Ascending aorta (tissue), 2 donors: ENCODE results near the gene XYLT1. TPM values are rescaled to one million over a fixed set of nuclear protein-coding genes. Genes with fewer than 3 reads are reported as not detected.

Experiments
- DNase-seq, 2 donors: peaks; one replicate each; pipeline ENCODE4 v3.0.0-alpha.2; 2019; ENCODE audit warnings: low spot score in 2 of 2
- H3K27ac ChIP-seq, 2 donors: fragments of 200-600 bp; sonication (generic); one replicate each; pipeline ENCODE4 v1.5.1; 2016 to 2017; ENCODE audit warnings: mild to moderate bottlenecking in 1 of 2
- H3K27me3 ChIP-seq: fragments of 200-600 bp; sonication (generic); one replicate; pipeline ENCODE4 v1.5.1; 2017
- H3K36me3 ChIP-seq, 2 donors: fragments of 200-600 bp; sonication (generic); one replicate each; pipeline ENCODE4 v1.5.1; 2016
- H3K4me1 ChIP-seq, 2 donors: fragments of 200-600 bp; sonication (generic); one replicate each; pipeline ENCODE4 v1.5.1; 2016 to 2017; ENCODE audit warnings: mild to moderate bottlenecking in 1 of 2
- H3K4me3 ChIP-seq, 2 donors: fragments of 200-600 bp; sonication (generic); one replicate each; pipeline ENCODE4 v1.5.1; 2016 to 2017; ENCODE audit warnings: mild to moderate bottlenecking in 1 of 2
- H3K9me3 ChIP-seq, 2 donors: fragments of 200-600 bp; sonication (generic); one replicate each; pipeline ENCODE4 v1.5.1; 2016
- intact Hi-C: fragments of 100-400 bp; cut with DNase I; formaldehyde crosslinking; loops from one replicate; pipeline ENCODE4 v1.15.1; 2023
- total RNA-seq: library from RNA; depleted of rRNA; stranded (reverse); fragments of >200 nt; gene quantifications from one replicate; pipeline ENCODE4 v1.1.0, GENCODE V29; 2016
- TF ChIP-seq, protein P1 (sequence below), 3 experiments: fragments of 200-600 bp in 2 of 3; fragments of 450-650 bp in 1 of 3; sonication (generic) in 2 of 3; IDR thresholded peaks; one replicate each; pipeline ENCODE4 v1.5.1; 2016 to 2019; ENCODE audit warnings: antibody characterized with exemption in 3 of 3, mild to moderate bottlenecking in 1 of 3, moderate library complexity in 1 of 3

XYLT1 gene
- total RNA-seq, 1 donor from 2014 or later = 6.7 TPM

DNA sequence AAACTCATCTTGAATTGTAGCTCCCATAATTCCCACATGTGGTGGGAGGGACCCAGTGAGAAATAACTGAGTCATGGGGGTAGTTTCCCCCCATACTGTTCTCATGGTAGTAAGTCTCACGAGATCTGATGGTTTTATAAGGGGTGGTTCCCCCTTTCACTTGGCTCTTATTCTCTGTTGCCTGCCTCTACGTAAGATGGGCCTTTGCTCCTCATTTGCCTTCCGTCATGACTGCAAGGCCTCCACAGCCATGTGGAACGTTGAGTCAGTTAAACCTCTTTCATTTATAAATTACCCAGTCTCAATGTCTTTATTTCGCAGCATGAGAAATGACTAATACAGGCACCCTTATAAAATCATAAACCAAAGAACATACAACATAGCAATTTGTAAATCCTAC is 79.0 kb downstream of the XYLT1 start:
- no peak for DNase-seq
- Histone ChIP-seq H3K4me1 (peaks cover 4 to 14% of the 10 kb centered on the region in 2 donors), H3K4me3 (no peak overlapping the region), H3K36me3 (no peaks in the 10 kb centered on the region), H3K27ac (no peak overlapping the region), H3K9me3 (no peaks in the 10 kb centered on the region), H3K27me3 (no peaks in the 10 kb centered on the region)
- TF ChIP-seq, protein P1, sequence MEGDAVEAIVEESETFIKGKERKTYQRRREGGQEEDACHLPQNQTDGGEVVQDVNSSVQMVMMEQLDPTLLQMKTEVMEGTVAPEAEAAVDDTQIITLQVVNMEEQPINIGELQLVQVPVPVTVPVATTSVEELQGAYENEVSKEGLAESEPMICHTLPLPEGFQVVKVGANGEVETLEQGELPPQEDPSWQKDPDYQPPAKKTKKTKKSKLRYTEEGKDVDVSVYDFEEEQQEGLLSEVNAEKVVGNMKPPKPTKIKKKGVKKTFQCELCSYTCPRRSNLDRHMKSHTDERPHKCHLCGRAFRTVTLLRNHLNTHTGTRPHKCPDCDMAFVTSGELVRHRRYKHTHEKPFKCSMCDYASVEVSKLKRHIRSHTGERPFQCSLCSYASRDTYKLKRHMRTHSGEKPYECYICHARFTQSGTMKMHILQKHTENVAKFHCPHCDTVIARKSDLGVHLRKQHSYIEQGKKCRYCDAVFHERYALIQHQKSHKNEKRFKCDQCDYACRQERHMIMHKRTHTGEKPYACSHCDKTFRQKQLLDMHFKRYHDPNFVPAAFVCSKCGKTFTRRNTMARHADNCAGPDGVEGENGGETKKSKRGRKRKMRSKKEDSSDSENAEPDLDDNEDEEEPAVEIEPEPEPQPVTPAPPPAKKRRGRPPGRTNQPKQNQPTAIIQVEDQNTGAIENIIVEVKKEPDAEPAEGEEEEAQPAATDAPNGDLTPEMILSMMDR (IDR thresholded peaks at IDR 0.05) = no peak
- intact Hi-C loops = no loop called here

DNA sequence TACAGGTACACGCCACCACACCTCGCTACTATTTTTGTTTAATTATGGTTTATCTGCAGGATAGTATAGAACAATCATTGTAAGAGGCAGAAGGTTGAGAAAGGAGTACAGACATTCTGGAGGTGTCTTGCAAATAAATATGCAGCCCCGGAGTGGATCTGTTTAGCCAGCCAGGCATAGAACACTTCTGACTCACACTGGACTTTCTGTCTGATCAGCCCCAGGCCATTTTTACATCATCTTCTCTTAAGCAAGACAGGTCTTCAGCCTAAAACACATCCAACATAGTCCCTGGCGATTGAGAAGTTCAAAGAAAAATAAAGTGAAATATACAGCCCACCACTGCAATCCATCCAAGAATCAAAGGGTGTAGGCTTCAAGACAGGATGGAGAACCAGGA is 81.4 kb downstream of the XYLT1 start:
- H3K27ac ChIP-seq = no peak overlapping the region
- H3K36me3 ChIP-seq = no peaks in the 10 kb centered on the region
- no peak overlapping the region for H3K4me3 ChIP-seq
- DNase-seq = no peak
- TF ChIP-seq, protein P1 (IDR thresholded peaks at IDR 0.05) = no peak
- intact Hi-C loops = no loop called here
- peaks cover 0 to 6% of the 10 kb centered on the region in 2 donors for H3K4me1 ChIP-seq
- H3K27me3 ChIP-seq = no peaks in the 10 kb centered on the region
- H3K9me3 ChIP-seq = no peaks in the 10 kb centered on the region

DNA sequence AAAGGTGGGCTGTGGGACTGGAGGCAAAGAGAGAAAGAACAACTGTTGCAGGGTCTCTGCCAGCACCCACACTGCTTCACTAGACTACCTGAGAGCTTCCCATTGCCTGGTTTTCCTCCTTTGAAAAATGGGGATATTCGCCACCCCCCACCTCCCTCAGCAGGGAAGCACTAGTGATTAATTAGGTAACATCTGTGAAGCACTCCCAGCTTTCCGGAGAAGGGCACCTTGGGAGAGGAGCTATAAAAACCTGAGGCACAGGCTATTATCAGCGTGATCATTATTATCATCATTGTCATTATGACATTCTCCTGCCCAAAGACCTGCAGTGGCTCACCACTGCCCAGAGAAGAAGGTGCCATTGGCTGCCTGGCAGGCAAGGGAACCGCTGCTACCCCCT is 83.5 kb downstream of the XYLT1 start:
- no peaks in the 10 kb centered on the region for H3K27me3 ChIP-seq
- H3K4me1 ChIP-seq = peaks cover 0 to 9% of the 10 kb centered on the region in 2 donors
- no peaks in the 10 kb centered on the region for H3K9me3 ChIP-seq
- TF ChIP-seq, protein P1 (IDR thresholded peaks at IDR 0.05) = no peak
- H3K27ac ChIP-seq = no peak overlapping the region
- DNase-seq = no peak
- no peaks in the 10 kb centered on the region for H3K36me3 ChIP-seq
- intact Hi-C loops = no loop called here
- H3K4me3 ChIP-seq = no peak overlapping the region

DNA sequence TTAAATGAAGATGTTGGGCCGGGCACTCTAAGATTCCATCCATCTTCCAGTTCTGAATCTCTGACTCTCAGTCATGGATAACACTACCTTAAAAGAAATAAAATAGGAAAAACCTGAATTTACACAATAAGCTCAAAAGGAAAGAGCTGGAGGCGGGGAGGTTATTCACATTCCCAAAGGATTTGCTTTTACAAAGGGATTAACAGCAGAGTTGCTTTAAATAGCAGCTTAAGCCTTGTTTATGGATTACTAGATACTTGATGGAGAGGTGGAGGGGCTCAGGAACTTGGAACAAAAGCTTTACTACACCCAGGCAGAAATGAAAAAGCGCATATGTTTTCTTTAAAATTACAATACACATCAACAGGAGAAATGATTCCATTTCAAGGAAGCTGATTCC is 84.5 kb downstream of the XYLT1 start:
- Histone ChIP-seq H3K4me3 (no peak overlapping the region), H3K27ac (no peak overlapping the region), H3K27me3 (no peaks in the 10 kb centered on the region), H3K36me3 (no peaks in the 10 kb centered on the region), H3K4me1 (peaks cover 0 to 9% of the 10 kb centered on the region in 2 donors), H3K9me3 (no peaks in the 10 kb centered on the region)
- TF ChIP-seq, protein P1 (IDR thresholded peaks at IDR 0.05) = no peak
- intact Hi-C loops = no loop called here
- DNase-seq = no peak

DNA sequence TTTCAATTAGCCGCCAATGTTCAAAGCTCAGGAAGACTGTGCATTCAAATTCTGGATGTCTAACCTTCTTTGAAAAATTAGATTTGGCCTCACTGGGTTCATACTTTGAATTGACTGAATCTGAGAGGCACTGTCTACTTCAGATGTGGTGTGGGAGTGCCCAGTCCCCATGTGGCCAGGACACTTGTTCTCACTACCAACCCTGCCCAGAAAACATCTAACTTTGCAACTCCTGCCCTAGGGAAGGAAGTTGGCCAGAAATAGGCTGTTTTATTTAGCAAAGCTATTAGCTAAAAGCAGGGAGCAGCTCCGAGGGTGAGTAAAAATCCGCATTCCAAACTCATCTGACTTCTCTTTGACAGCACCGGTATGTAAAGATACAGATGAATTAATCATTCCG is 86.3 kb downstream of the XYLT1 start:
- no peak overlapping the region for H3K4me3 ChIP-seq
- no peak overlapping the region for H3K27ac ChIP-seq
- no peak for DNase-seq
- intact Hi-C loops = no loop called here
- H3K36me3 ChIP-seq = no peaks in the 10 kb centered on the region
- no peaks in the 10 kb centered on the region for H3K9me3 ChIP-seq
- H3K4me1 ChIP-seq = peaks cover 0 to 9% of the 10 kb centered on the region in 2 donors
- TF ChIP-seq, protein P1 (IDR thresholded peaks at IDR 0.05) = no peak
- H3K27me3 ChIP-seq = no peaks in the 10 kb centered on the region
